HCT116 (cell line): ENCODE data around the gene NFKBIL1. TPM values are rescaled to one million over a fixed set of nuclear protein-coding genes. Genes with fewer than 3 reads are reported as not detected.

ENCODE experiments used
- ATAC-seq: fragments of 200-7000 bp; cut with Tn5 transposase; 2 replicates; pipeline ENCODE4 v1.9.1; 2020; ENCODE audit warnings: mild to moderate bottlenecking, moderate library complexity
- BruUV-seq: library from RNA; stranded (reverse); fragments of 400-500 nt; replicated peaks from 2 replicates; lab custom pipeline; 2021; lab: Mats Ljungman, UMichigan
- CTCF ChIA-PET: fragments of 300-600 bp; sonication (Branson Sonifier 250); formaldehyde crosslinking; loops from one replicate; lab custom pipeline; 2021; ENCODE audit warnings: antibody characterized with exemption; lab: Charles Lee
- POLR2A ChIA-PET: fragments of 300-600, 350-600 bp; sonication (Branson Sonifier 250); formaldehyde crosslinking; loops from one replicate; lab custom pipeline; 2021; ENCODE audit warnings: antibody characterized with exemption; lab: Charles Lee
- RAD21 ChIA-PET, 2 experiments: fragments of 300-600 bp; sonication (Branson Sonifier 250); formaldehyde crosslinking; loops; one replicate each; lab custom pipeline; 2023; ENCODE audit warnings: low total read pairs in 2 of 2; ENCODE audit not compliant: uncharacterized antibody in 2 of 2, unreplicated experiment in 2 of 2, low non-redundant PET in 1 of 2; lab: Charles Lee
- DNase-seq: peaks from one replicate; pipeline ENCODE4 v3.0.0-alpha.2; 2010; ENCODE audit warnings: low read depth, low spot score
- H2AFZ ChIP-seq: fragments of 200-600 bp; shearing (Covaris generic), sonication (generic); 2 replicates; pipeline ENCODE4 v1.6.1; 2017; ENCODE audit warnings: low read depth, mixed run types, mixed read lengths, antibody characterized with exemption, low read length; ENCODE audit not compliant: poor library complexity, severe bottlenecking
- H3K27ac ChIP-seq: 2 replicates; pipeline ENCODE4 v1.5.1; 2012; ENCODE audit warnings: low read depth, low read length
- H3K27me3 ChIP-seq: fragments of 200-600 bp; sonication (generic); 2 replicates; pipeline ENCODE4 v1.6.1; 2016; ENCODE audit warnings: mixed run types, low read length, mixed read lengths; ENCODE audit not compliant: insufficient read depth
- H3K36me3 ChIP-seq, 2 experiments: fragments of 200-500 bp in 1 of 2; fragments of 200-600 bp in 1 of 2; sonication (Bioruptor generic) in 1 of 2; sonication (generic) in 1 of 2; 2 replicates each; pipeline versions ENCODE4 v1.5.1 to v1.6.1; 2014 to 2016; ENCODE audit warnings: low read length in 2 of 2, inconsistent platforms in 1 of 2, mixed read lengths in 1 of 2, mixed run types in 1 of 2; ENCODE audit not compliant: insufficient read depth in 2 of 2, control insufficient read depth in 1 of 2
- H3K4me1 ChIP-seq, 2 experiments: fragments of 200-600 bp in 1 of 2; sonication (generic) in 1 of 2; 2 replicates each; pipeline versions ENCODE4 v1.5.1 to v1.6.1; 2012 to 2017; ENCODE audit warnings: low read length in 2 of 2, inconsistent platforms in 1 of 2, mild to moderate bottlenecking in 1 of 2, mixed read lengths in 1 of 2, mixed run types in 1 of 2, moderate library complexity in 1 of 2; ENCODE audit not compliant: insufficient read depth in 2 of 2, control insufficient read depth in 1 of 2
- H3K4me2 ChIP-seq: fragments of 200-600 bp; sonication (generic); 2 replicates; pipeline ENCODE4 v1.6.1; 2017; ENCODE audit warnings: mixed run types, low read length, mixed read lengths
- H3K4me3 ChIP-seq, 2 experiments: fragments of 200-600 bp in 1 of 2; sonication (generic) in 1 of 2; replicated peaks in 1 of 2; 2 replicates each; pipeline ENCODE4 v1.5.1; 2011 to 2016; ENCODE audit warnings: low read length in 2 of 2, control low read depth in 1 of 2, low read depth in 1 of 2, mild to moderate bottlenecking in 1 of 2, mixed read lengths in 1 of 2, mixed run types in 1 of 2
- H3K79me2 ChIP-seq: fragments of 200-600 bp; sonication (generic); 2 replicates; pipeline ENCODE4 v1.6.1; 2017; ENCODE audit warnings: mild to moderate bottlenecking, mixed run types, low read length, moderate library complexity, mixed read lengths; ENCODE audit not compliant: insufficient read depth
- H3K9ac ChIP-seq: fragments of 200-600 bp; sonication (generic); 2 replicates; pipeline ENCODE4 v1.6.1; 2016; ENCODE audit warnings: low read length, mixed read lengths
- H3K9me2 ChIP-seq: fragments of 200-600 bp; sonication (generic), shearing (Covaris generic); 2 replicates; pipeline ENCODE4 v1.6.1; 2017; ENCODE audit warnings: mixed run types, mild to moderate bottlenecking, moderate library complexity; ENCODE audit not compliant: insufficient read depth
- H3K9me3 ChIP-seq, 2 experiments: fragments of 200-500 bp in 1 of 2; fragments of 200-600 bp in 1 of 2; sonication (Bioruptor generic) in 1 of 2; sonication (generic) in 1 of 2; 2 replicates each; pipeline ENCODE4 v1.6.1; 2014 to 2017; ENCODE audit warnings: low read length in 2 of 2, mixed read lengths in 2 of 2, inconsistent platforms in 1 of 2, low read depth in 1 of 2, mild to moderate bottlenecking in 1 of 2, mixed run types in 1 of 2, moderate library complexity in 1 of 2; ENCODE audit not compliant: control insufficient read depth in 1 of 2, insufficient read depth in 1 of 2
- H4K20me1 ChIP-seq: fragments of 200-600 bp; sonication (generic), shearing (Covaris generic); 2 replicates; pipeline ENCODE4 v1.6.1; 2017; ENCODE audit warnings: mixed run types, mild to moderate bottlenecking, moderate library complexity; ENCODE audit not compliant: insufficient read depth
- ATF3 ChIP-seq: IDR thresholded peaks from 2 replicates; pipeline ENCODE4 v1.6.1; 2012
- CBX3 ChIP-seq: IDR thresholded peaks from 2 replicates; pipeline ENCODE4 v1.6.1; 2012; ENCODE audit warnings: low read depth
- EGR1 ChIP-seq: IDR thresholded peaks from 2 replicates; pipeline ENCODE4 v1.6.1; 2012; ENCODE audit warnings: low read depth
- ELF1 ChIP-seq: IDR thresholded peaks from 2 replicates; pipeline ENCODE4 v1.6.1; 2012; ENCODE audit warnings: low read depth, borderline replicate concordance
- EZH2phosphoT487 ChIP-seq: fragments of 200-600 bp; IDR thresholded peaks from 2 replicates; pipeline ENCODE4 v1.6.1; 2018; ENCODE audit warnings: antibody characterized with exemption, borderline replicate concordance
- FOSL1 ChIP-seq: IDR thresholded peaks from 2 replicates; pipeline ENCODE4 v1.6.1; 2012; ENCODE audit warnings: low read depth
- JUND ChIP-seq: IDR thresholded peaks from 2 replicates; pipeline ENCODE4 v1.6.1; 2012
- MAX ChIP-seq: IDR thresholded peaks from 2 replicates; pipeline ENCODE4 v1.6.1; 2012
- POLR2A ChIP-seq: IDR thresholded peaks from 2 replicates; pipeline ENCODE4 v1.7.0; 2011; ENCODE audit warnings: borderline replicate concordance; ENCODE audit not compliant: insufficient read depth, insufficient read length; ENCODE audit errors: extremely low read depth
- RAD21 ChIP-seq: IDR thresholded peaks from 2 replicates; pipeline ENCODE4 v1.6.1; 2012; ENCODE audit warnings: low read depth, mild to moderate bottlenecking
- SP1 ChIP-seq: IDR thresholded peaks from 2 replicates; pipeline ENCODE4 v1.6.1; 2012; ENCODE audit warnings: low read depth
- SRF ChIP-seq: IDR thresholded peaks from 2 replicates; pipeline ENCODE4 v1.6.1; 2012; ENCODE audit warnings: low read depth
- YY1 ChIP-seq: IDR thresholded peaks from 2 replicates; pipeline ENCODE4 v1.6.1; 2011; ENCODE audit warnings: low read length, low read depth, moderate library complexity, mild to moderate bottlenecking; ENCODE audit not compliant: insufficient replicate concordance; ENCODE audit errors: extremely low read depth
- ZFX ChIP-seq: fragments of 450-650 bp; IDR thresholded peaks from 2 replicates; pipeline ENCODE4 v1.6.1; 2017
- ZNF274 ChIP-seq: fragments of 200-500 bp; sonication (Bioruptor generic); IDR thresholded peaks from 2 replicates; pipeline ENCODE4 v1.6.1; 2014; ENCODE audit warnings: mild to moderate bottlenecking, low read depth, low read length, inconsistent platforms
- intact Hi-C: fragments of 100-400 bp; cut with micrococcal nuclease; formaldehyde crosslinking; loops from 2 replicates; pipeline ENCODE4 v1.10.0; 2022
- total RNA-seq: library from RNA; stranded (reverse); gene quantifications from one replicate; pipeline ENCODE4 v1.2.1, GENCODE V29; 2021; ENCODE audit not compliant: unreplicated experiment
- TF ChIP-seq, protein P1 (sequence below): IDR thresholded peaks from 2 replicates; pipeline ENCODE4 v1.6.1; 2011; ENCODE audit warnings: mild to moderate bottlenecking, low read length, moderate library complexity; ENCODE audit not compliant: insufficient replicate concordance; ENCODE audit errors: extremely low read depth
- TF ChIP-seq, protein P2 (sequence below): IDR thresholded peaks from 2 replicates; pipeline ENCODE4 v1.6.1; 2012; ENCODE audit warnings: low read depth

The NFKBIL1 gene
- total RNA-seq, 1 experiment from 2014 or later: 26.6 TPM

- Histone ChIP-seq H3K36me3 (peaks cover 79 to 86% of the 10 kb centered on the region in 2 experiments), H3K79me2 (peaks cover 71% of the 10 kb centered on the region), H3K4me1 (peaks cover 0 to 5% of the 10 kb centered on the region in 2 experiments; a peak in 2 of 4 replicates), H2AFZ (no peak overlapping the region), H3K4me3 (no peak overlapping the region), H3K4me2 (no peak overlapping the region), H4K20me1 (peaks cover 33% of the 10 kb centered on the region; the same call in 1 of the 2 replicates), H3K27me3 (no peaks in the 10 kb centered on the region), H3K9ac (no peak overlapping the region), H3K9me2 (no peaks in the 10 kb centered on the region), H3K9me3 (no peaks in the 10 kb centered on the region), H3K27ac (no peak overlapping the region)
- BruUV-seq: no TSS peak
- TF ChIP-seq ZNF274 (no peak), POLR2A (no peak), ELF1 (no peak), JUND (no peak), EGR1 (no peak), EZH2phosphoT487 (no peak), FOSL1 (no peak), YY1 (no peak), ZFX (no peak), SRF (no peak), RAD21 (no peak), MAX (no peak), ATF3 (no peak), CBX3 (no peak), SP1 (no peak)
- TF ChIP-seq, protein P1, sequence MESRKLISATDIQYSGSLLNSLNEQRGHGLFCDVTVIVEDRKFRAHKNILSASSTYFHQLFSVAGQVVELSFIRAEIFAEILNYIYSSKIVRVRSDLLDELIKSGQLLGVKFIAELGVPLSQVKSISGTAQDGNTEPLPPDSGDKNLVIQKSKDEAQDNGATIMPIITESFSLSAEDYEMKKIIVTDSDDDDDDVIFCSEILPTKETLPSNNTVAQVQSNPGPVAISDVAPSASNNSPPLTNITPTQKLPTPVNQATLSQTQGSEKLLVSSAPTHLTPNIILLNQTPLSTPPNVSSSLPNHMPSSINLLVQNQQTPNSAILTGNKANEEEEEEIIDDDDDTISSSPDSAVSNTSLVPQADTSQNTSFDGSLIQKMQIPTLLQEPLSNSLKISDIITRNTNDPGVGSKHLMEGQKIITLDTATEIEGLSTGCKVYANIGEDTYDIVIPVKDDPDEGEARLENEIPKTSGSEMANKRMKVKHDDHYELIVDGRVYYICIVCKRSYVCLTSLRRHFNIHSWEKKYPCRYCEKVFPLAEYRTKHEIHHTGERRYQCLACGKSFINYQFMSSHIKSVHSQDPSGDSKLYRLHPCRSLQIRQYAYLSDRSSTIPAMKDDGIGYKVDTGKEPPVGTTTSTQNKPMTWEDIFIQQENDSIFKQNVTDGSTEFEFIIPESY: no peak
- TF ChIP-seq, protein P2, sequence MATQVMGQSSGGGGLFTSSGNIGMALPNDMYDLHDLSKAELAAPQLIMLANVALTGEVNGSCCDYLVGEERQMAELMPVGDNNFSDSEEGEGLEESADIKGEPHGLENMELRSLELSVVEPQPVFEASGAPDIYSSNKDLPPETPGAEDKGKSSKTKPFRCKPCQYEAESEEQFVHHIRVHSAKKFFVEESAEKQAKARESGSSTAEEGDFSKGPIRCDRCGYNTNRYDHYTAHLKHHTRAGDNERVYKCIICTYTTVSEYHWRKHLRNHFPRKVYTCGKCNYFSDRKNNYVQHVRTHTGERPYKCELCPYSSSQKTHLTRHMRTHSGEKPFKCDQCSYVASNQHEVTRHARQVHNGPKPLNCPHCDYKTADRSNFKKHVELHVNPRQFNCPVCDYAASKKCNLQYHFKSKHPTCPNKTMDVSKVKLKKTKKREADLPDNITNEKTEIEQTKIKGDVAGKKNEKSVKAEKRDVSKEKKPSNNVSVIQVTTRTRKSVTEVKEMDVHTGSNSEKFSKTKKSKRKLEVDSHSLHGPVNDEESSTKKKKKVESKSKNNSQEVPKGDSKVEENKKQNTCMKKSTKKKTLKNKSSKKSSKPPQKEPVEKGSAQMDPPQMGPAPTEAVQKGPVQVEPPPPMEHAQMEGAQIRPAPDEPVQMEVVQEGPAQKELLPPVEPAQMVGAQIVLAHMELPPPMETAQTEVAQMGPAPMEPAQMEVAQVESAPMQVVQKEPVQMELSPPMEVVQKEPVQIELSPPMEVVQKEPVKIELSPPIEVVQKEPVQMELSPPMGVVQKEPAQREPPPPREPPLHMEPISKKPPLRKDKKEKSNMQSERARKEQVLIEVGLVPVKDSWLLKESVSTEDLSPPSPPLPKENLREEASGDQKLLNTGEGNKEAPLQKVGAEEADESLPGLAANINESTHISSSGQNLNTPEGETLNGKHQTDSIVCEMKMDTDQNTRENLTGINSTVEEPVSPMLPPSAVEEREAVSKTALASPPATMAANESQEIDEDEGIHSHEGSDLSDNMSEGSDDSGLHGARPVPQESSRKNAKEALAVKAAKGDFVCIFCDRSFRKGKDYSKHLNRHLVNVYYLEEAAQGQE: no peak
- DNase-seq (no peak), ATAC-seq (no peak)
- ChIA-PET POLR2A (no interaction called here), CTCF (no interaction called here), RAD21 (no interaction called here)
- intact Hi-C loops: no loop called here
Observed at GRCh38 chr6:31534521-31535040, 12.8 kb upstream of the NFKBIL1 start.
